Left kidney (tissue), 2 donors: ENCODE results near the gene POU6F1. TPM values are rescaled to one million over a fixed set of nuclear protein-coding genes. Genes with fewer than 3 reads are reported as not detected.

ENCODE experiments used
- DNase-seq: peaks from one replicate; pipeline ENCODE4 v3.0.0-alpha.2; 2013
- polyA plus RNA-seq: library from polyadenylated mRNA; unstranded; fragments of 120-200 nt; gene quantifications from one replicate; pipeline ENCODE4 v1.2.1, GENCODE V29; 2013; ENCODE audit not compliant: insufficient read length

Gene POU6F1
- polyA plus RNA-seq, 1 donor = 8.8 TPM

- no peak for DNase-seq
These were observed 54.1 kb downstream of the POU6F1 start for GRCh38 chr12:51163795-51164194.

DNA sequence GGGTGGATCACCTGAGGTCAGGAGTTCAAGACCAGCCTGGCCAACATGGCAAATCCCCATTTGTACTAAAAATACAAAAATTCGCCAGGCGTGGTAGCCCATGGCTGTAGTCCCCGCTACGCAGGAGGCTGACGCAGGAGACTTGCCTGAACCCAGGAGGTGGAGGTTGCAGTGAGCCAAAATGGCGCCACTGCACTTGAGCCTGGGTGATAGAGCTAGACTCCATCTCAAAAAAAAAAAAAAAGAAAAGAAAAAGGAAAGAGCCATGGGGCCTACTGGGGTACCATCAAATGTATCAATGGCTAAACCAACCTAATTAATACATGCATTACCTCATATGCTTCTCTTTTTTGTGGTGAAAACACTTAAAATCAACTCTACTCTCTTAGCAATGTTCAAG, 55.6 kb downstream of the POU6F1 start:
- no peak for DNase-seq

DNA sequence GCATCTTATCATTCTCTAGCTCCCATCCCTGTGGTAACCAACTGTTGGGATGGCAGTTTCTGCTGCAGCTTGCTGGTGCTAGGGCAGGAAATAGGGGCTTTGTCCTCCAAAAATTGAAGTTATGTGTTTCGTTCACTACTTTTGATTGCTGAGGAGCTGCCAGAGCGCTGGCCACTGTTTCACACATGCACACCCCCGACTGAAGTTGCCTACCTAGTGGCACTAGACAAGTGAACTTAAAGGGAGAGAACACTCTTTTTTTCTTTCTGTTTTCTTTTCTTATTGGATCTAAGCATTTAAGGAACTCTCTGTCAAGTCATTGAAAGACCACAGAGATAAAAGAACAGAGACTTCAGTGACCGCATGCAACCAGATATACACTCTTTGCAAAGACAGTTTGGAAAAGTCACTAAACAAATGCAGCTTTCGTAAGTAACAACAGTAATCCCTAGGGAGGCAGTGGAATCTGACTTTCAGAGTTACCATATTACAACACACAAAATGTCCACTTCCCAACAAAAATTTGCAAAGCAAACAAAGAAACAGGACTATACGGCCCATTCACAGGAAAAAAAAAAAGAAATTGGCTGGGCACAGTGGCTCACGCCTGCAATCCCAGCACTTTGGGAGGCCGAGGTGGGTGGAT, 56.9 kb downstream of the POU6F1 start:
- DNase-seq = no peak

DNA sequence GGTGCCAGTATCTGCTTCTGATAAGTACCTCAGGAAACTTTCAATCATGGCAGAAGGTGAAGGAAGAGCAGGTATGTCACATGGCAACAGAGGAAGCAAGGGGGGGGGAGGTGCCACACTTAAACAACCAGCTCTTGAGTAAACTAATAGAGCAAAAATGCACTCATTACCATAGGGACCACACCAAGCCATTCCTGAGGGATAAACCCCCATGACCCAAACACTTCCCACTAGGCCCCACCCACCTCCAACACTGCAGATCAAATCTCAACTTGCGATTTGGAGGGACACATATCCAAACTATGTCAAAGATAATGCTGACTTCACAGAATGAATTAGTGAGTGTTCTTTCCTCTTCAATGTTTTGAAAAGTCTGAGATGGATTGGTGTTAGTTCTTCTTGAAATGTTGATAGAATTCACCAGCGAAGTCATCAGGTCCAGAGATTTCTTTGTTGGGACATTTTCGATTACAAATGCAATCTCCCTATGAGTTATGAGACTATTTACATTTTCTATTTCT, 61.6 kb downstream of the POU6F1 start:
- no peak for DNase-seq

GRCh38 chr12:51152953-51153352, 64.9 kb downstream of the POU6F1 start:
- no peak for DNase-seq

GRCh38 chr12:51150777-51151176, 67.1 kb downstream of the POU6F1 start:
- DNase-seq = no peak

GRCh38 chr12:51147309-51147708, 70.6 kb downstream of the POU6F1 start:
- DNase-seq = no peak

- no peak for DNase-seq
These were observed 78.5 kb downstream of the POU6F1 start for GRCh38 chr12:51139292-51139844.

Other genes with a start within 250 kb of the POU6F1 start
- 71.9 TPM for gene SLC11A2, start 191.7 kb downstream of the POU6F1 start, polyA plus RNA-seq
- gene LETMD1, start 169.7 kb downstream of the POU6F1 start, polyA plus RNA-seq = 153 TPM
- 45.0 TPM for gene CSRNP2, start 134.5 kb downstream of the POU6F1 start, polyA plus RNA-seq
- gene TFCP2, start 44.9 kb downstream of the POU6F1 start, polyA plus RNA-seq = 62.7 TPM
- gene DAZAP2, start 20.8 kb upstream of the POU6F1 start, polyA plus RNA-seq = 271 TPM
- gene SMAGP, start 52.4 kb upstream of the POU6F1 start, polyA plus RNA-seq = 21.7 TPM
- 3.2 TPM for gene BIN2, start 106.1 kb upstream of the POU6F1 start, polyA plus RNA-seq
- not detected for gene CELA1, start 128.6 kb upstream of the POU6F1 start, polyA plus RNA-seq
- 6.3 TPM for gene GALNT6, start 173.3 kb upstream of the POU6F1 start, polyA plus RNA-seq
- gene SLC4A8, start 206.8 kb upstream of the POU6F1 start, polyA plus RNA-seq = 6.2 TPM